ENCODE data around the gene PODNL1. TPM values are rescaled to one million over a fixed set of nuclear protein-coding genes. Genes with fewer than 3 reads are reported as not detected.

PODNL1 gene
- total RNA-seq, 2 experiments from 2014 or later: 0.25 to 0.46 TPM

Other genes starting within 250 kb of the PODNL1 start
- 10 to 100 TPM; 35.9 to 39.9 TPM for gene MRI1, start 173.9 kb downstream of the PODNL1 start, total RNA-seq
- 100 to 1,000 TPM; 115 to 142 TPM for gene C19orf53, start 164.0 kb downstream of the PODNL1 start, total RNA-seq
- 1 to 10 TPM; 5.6 to 5.8 TPM for gene ZSWIM4, start 143.0 kb downstream of the PODNL1 start, total RNA-seq
- 1 to 10 TPM; 1.2 to 1.6 TPM for gene NANOS3, start 61.3 kb downstream of the PODNL1 start, total RNA-seq
- 1 to 10 TPM; 5.3 to 5.5 TPM for gene BRME1, start 32.3 kb downstream of the PODNL1 start, total RNA-seq
- 10 to 100 TPM; 30.2 to 34.3 TPM for gene CC2D1A, start 32.2 kb downstream of the PODNL1 start, total RNA-seq
- gene DCAF15, start 14.1 kb upstream of the PODNL1 start, total RNA-seq: 10 to 100 TPM; 55.8 to 61.6 TPM
- 10 to 100 TPM; 14.2 to 15.3 TPM for gene RFX1, start 67.9 kb upstream of the PODNL1 start, total RNA-seq
- gene RLN3, start 89.7 kb upstream of the PODNL1 start, total RNA-seq: not detected
- gene IL27RA, start 93.3 kb upstream of the PODNL1 start, total RNA-seq: 10 to 100 TPM; 49.8 to 52.0 TPM
- under 1 TPM in 1 of 2 experiments, not detected in 1; 0.16 TPM for gene PALM3, start 123.7 kb upstream of the PODNL1 start, total RNA-seq
- 1 to 10 TPM; 1.1 to 1.6 TPM for gene MISP3, start 134.4 kb upstream of the PODNL1 start, total RNA-seq
- gene C19orf67, start 147.4 kb upstream of the PODNL1 start, total RNA-seq: under 1 TPM; 0.21 to 0.39 TPM
- gene SAMD1, start 152.3 kb upstream of the PODNL1 start, total RNA-seq: 10 to 100 TPM; 72.9 to 73.8 TPM
- 10 to 100 TPM; 58.1 to 68.7 TPM for gene PRKACA, start 179.3 kb upstream of the PODNL1 start, total RNA-seq
- gene ASF1B, start 198.2 kb upstream of the PODNL1 start, total RNA-seq: 10 to 100 TPM; 64.6 to 70.4 TPM